Fibroblast of skin of scalp (primary cell): ENCODE measurements around the gene ASCL2.

Experiments
- DNase-seq: peaks from one replicate; pipeline ENCODE4 v3.0.0-alpha.2; 2013

The ASCL2 gene

DNA sequence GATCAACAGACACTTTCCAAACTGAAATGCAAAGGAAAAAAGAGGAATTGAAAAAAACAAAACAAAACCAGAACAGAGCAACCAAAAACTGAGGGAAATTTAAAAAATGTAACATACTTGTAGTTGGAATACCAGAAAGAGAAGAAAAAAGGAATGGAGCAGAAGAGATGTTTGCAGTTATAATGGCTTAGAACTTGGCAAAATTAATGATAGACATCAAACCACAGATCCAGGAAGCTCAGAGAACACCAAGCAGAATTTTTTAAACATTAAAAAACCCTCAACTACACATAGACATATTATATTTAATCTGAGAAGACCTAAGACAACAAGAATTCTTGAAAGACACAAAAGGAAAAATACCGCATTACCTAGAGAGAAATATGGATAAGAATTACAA lies 46.1 kb downstream of the ASCL2 start:
- no peak for DNase-seq

DNA sequence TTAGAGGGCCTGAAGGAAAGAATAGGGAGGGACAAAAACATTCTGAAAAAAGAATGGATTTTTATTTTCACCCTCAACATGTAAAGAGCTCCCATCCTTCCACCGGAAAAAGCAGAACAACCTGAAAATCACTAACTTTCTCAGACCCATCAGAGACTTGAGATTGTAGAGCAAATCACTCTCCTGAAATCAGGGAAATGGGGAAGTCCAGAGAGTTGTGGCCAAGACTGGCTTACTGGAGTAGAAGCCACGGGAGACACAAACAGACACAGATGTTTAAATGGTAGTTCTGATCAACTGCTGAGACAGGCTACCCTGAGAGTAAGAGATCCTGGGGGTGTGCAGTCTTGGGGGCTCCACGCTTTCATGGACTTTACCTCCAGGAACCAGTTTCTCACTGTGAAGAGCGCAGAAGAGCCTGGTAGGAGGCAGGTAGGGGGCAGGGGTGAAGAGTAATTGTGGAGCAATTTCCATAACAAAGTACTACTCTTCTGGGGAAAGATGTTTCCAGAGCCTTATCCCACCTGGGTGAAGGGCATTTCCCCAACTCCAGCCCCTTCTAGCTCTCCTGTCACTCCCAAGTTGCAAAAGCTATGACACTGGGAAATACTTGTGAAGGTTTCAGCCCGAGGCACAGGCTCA lies 47.1 kb downstream of the ASCL2 start:
- no peak for DNase-seq

DNA sequence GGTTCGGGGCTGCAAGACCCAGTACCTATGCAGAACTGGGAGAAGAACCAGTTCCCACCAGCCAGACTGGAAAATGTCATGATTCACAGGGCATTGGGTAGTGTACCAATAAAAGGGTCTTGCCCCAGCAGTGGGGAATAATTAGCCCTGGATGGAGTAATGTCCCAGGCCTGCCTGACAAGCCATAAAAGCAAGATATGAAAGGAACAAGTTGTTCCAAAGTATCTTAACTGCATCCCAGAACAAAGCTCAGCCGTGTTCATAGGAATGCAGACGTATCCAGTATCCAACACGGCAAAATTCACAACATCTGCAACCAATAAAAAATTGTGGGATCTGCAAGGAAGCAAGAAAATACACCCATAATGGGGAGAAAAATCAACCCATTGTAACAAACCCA lies 47.9 kb downstream of the ASCL2 start:
- peak; percentile 3 for DNase-seq

DNA sequence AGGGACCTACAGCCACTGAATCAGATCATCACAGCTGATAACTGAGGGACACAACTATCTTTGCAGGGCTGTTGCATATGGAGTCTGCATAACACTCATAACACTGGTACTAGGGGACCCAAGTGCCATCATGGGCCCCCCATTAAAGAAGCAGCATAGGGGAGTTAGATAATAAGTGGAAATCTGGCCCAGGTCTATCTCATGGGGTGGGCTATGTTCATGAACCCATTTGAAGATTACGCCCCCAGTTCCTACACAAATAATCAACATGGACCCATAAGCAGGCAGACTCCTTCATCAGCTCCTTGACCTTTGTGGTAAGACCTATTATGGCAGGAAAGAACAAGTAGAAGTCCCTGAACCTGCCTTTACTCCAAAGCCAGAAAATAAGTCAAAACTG lies 48.8 kb downstream of the ASCL2 start:
- no peak for DNase-seq

DNA sequence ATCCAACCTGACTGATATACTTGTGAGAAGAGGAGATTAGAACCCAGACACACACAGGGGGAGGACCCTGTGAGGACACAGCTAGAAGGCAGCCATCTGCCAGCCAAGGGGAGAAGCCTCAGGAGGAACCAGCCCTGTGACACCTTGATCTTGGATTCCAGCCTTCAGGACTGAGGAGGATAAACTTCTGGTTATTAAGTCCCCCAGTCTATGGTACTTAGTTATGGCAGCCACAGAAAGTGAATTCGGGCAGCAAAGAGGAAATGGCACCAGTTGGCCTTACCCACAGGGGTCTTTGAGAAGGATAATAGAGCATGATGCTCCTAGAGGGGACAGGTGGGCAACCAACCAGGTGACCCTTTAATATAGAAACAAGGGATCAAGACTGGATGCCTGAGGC lies 49.4 kb downstream of the ASCL2 start:
- DNase-seq = no peak

DNA sequence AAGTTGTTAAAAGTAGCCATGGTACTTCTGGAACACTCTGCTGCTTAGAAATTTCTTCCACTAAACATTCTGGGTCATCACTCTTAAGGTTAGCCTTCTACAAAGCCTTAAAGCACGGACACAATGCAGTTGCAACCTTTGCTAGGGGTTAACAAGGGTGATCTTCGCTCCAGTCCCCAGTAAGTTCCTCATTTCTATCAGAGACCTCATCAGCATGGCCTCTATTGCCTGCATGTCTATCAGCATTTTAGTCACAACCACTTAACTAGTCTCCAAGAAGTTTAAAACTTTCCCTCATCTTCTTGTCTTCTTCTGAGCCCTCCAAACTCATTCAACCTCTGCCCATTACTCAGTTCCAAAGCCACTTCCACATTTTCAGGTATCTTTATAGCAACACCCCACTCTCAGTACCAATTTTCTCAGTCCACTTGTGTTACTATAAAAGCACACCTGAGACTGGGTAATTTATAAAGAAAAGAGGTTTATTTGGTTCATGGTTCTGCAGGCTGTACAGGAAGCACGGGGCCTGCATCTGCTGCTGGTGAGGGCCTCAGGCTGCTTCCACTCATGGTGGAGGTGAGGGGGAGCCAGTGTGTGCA lies 50.1 kb downstream of the ASCL2 start:
- DNase-seq = no peak

DNA sequence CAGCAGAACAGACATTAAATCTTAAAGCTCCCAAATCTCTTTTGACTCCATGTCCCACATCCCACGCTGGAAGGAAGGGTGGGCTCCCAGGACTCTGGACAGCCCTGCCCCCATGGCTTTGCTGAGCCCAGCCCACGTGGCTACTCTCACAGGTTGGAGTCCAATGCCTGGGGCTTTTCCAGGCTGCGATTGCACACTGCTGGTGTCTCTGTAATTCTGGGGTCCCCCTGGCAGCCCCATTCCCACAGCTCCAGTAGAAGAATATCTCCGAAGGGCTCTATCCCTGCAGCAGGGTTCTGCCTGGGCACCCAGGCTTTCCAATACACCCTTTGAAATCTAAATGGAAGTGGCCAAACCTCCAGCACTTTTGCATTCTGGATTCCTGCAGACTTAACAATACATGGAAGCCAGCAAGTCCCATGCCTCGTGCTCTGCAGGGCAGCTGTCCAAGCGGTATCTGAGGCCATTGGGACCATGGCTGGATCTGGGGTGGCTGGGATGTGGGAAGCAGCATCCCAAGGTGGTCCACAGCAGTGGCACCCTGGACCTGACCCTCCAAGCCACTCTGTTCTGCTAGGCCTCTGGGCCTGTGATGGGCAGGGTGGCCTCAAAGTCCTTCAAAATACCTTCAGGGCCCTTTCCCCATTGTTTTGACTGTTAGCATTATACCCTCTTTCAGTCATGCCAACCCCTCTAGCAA lies 50.9 kb downstream of the ASCL2 start:
- no peak for DNase-seq
